ENCODE results near the gene CACHD1.

CACHD1 gene

GRCh38 chr1:64645735-64646134 is 175.8 kb downstream of the CACHD1 start:
- Histone ChIP-seq H3K4me2 (ENCODE audit: low read length) (no peak overlapping the region), H4K20me1 (ENCODE audit: insufficient read depth, low read length) (no peaks in the 10 kb centered on the region), H3K79me2 (ENCODE audit: low read length) (no peaks in the 10 kb centered on the region), H3K9me3 (ENCODE audit: insufficient read depth, low read length) (no peaks in the 10 kb centered on the region), H3K4me1 (ENCODE audit: low read length) (no peaks in the 10 kb centered on the region), H3K9ac (ENCODE audit: low read length) (no peak overlapping the region), H3K27me3 (ENCODE audit: low read depth, low read length) (no peaks in the 10 kb centered on the region), H2AFZ (ENCODE audit: low read depth, low read length) (no peak overlapping the region), H3K36me3 (replicated peaks; ENCODE audit: low read depth, low read length) (no peaks in the 10 kb centered on the region), H3K27ac (ENCODE audit: low read length) (no peak overlapping the region), H3K4me3 (ENCODE audit: low read length) (no peak overlapping the region)
- no peak for TF ChIP-seq CTCF (IDR thresholded peaks at IDR 0.05; ENCODE audit: low read depth, low read length)
- no peak for TF ChIP-seq EZH2phosphoT487 (IDR thresholded peaks at IDR 0.05; ENCODE audit: low read depth)

- Histone ChIP-seq H3K4me2 (ENCODE audit: low read length) (no peak overlapping the region), H3K4me3 (ENCODE audit: low read length) (no peak overlapping the region), H3K79me2 (ENCODE audit: low read length) (no peaks in the 10 kb centered on the region), H4K20me1 (ENCODE audit: insufficient read depth, low read length) (no peaks in the 10 kb centered on the region), H3K9me3 (ENCODE audit: insufficient read depth, low read length) (no peaks in the 10 kb centered on the region), H2AFZ (ENCODE audit: low read depth, low read length) (no peak overlapping the region), H3K27me3 (ENCODE audit: low read depth, low read length) (no peaks in the 10 kb centered on the region), H3K4me1 (ENCODE audit: low read length) (no peaks in the 10 kb centered on the region), H3K9ac (ENCODE audit: low read length) (no peak overlapping the region), H3K36me3 (replicated peaks; ENCODE audit: low read depth, low read length) (no peaks in the 10 kb centered on the region), H3K27ac (ENCODE audit: low read length) (no peak overlapping the region)
- no peak for TF ChIP-seq EZH2phosphoT487 (IDR thresholded peaks at IDR 0.05; ENCODE audit: low read depth)
- no peak for TF ChIP-seq CTCF (IDR thresholded peaks at IDR 0.05; ENCODE audit: low read depth, low read length)
Observed at GRCh38 chr1:64650411-64650810, 180.5 kb downstream of the CACHD1 start.

GRCh38 chr1:64651841-64652240 is 181.9 kb downstream of the CACHD1 start:
- Histone ChIP-seq H3K27me3 (ENCODE audit: low read depth, low read length) (no peaks in the 10 kb centered on the region), H3K4me3 (ENCODE audit: low read length) (no peak overlapping the region), H4K20me1 (ENCODE audit: insufficient read depth, low read length) (no peaks in the 10 kb centered on the region), H3K4me2 (ENCODE audit: low read length) (no peak overlapping the region), H3K4me1 (ENCODE audit: low read length) (no peaks in the 10 kb centered on the region), H3K27ac (ENCODE audit: low read length) (no peak overlapping the region), H3K9ac (ENCODE audit: low read length) (no peak overlapping the region), H2AFZ (ENCODE audit: low read depth, low read length) (no peak overlapping the region), H3K36me3 (replicated peaks; ENCODE audit: low read depth, low read length) (no peaks in the 10 kb centered on the region), H3K79me2 (ENCODE audit: low read length) (no peaks in the 10 kb centered on the region), H3K9me3 (ENCODE audit: insufficient read depth, low read length) (no peaks in the 10 kb centered on the region)
- TF ChIP-seq CTCF (IDR thresholded peaks at IDR 0.05; ENCODE audit: low read depth, low read length), result no peak
- no peak for TF ChIP-seq EZH2phosphoT487 (IDR thresholded peaks at IDR 0.05; ENCODE audit: low read depth)

- Histone ChIP-seq H3K27ac (ENCODE audit: low read length) (no peak overlapping the region), H3K9me3 (ENCODE audit: insufficient read depth, low read length) (no peaks in the 10 kb centered on the region), H3K4me3 (ENCODE audit: low read length) (no peak overlapping the region), H3K27me3 (ENCODE audit: low read depth, low read length) (no peaks in the 10 kb centered on the region), H3K36me3 (replicated peaks; ENCODE audit: low read depth, low read length) (no peaks in the 10 kb centered on the region), H3K4me1 (ENCODE audit: low read length) (no peaks in the 10 kb centered on the region), H3K9ac (ENCODE audit: low read length) (no peak overlapping the region), H3K79me2 (ENCODE audit: low read length) (no peaks in the 10 kb centered on the region), H2AFZ (ENCODE audit: low read depth, low read length) (no peak overlapping the region), H4K20me1 (ENCODE audit: insufficient read depth, low read length) (no peaks in the 10 kb centered on the region), H3K4me2 (ENCODE audit: low read length) (no peak overlapping the region)
- TF ChIP-seq CTCF (IDR thresholded peaks at IDR 0.05; ENCODE audit: low read depth, low read length) (no peak), EZH2phosphoT487 (IDR thresholded peaks at IDR 0.05; ENCODE audit: low read depth) (no peak)
Observed at GRCh38 chr1:64653466-64653865, 183.5 kb downstream of the CACHD1 start.
